K562 (cell line): ENCODE data around the gene XPO1. TPM values are rescaled to one million over a fixed set of nuclear protein-coding genes. Genes with fewer than 3 reads are reported as not detected.

Source experiments
- ATAC-seq: fragments of 200-7000 bp; cut with Tn5 transposase; 3 replicates; pipeline ENCODE4 v1.9.1; 2020; ENCODE audit warnings: moderate library complexity
- BruUV-seq: library from RNA; stranded (reverse); fragments of 400-500 nt; replicated peaks from 2 replicates; lab custom pipeline; 2021; lab: Mats Ljungman, UMichigan
- CTCF ChIA-PET: fragments of 300-600 bp; formaldehyde crosslinking; extraction: SDS; loops from one replicate; lab custom pipeline; 2021; ENCODE audit warnings: low intra/inter-chr PET ratio; lab: Yijun Ruan, JAX
- POLR2A ChIA-PET: fragments of 300-600, 350-650 bp; sonication (Branson Sonifier 250); formaldehyde crosslinking; extraction: SDS; loops from one replicate; lab custom pipeline; 2021; ENCODE audit warnings: antibody characterized with exemption, inconsistent platforms; lab: Yijun Ruan, JAX
- DNase-seq, 4 experiments: peaks; one replicate each; pipeline versions ENCODE4 v3.0.0 to v3.0.0-alpha.2; 2011 to 2018; ENCODE audit warnings: low spot score in 3 of 4, mixed read lengths in 3 of 4; ENCODE audit errors: extremely low read depth in 1 of 4
- FAIRE-seq: peaks from 2 replicates; lab custom pipeline; 2011; peaks lifted over from hg19 to GRCh38; lab: Jason Lieb, UNC
- H2AFZ ChIP-seq: 2 replicates; pipeline ENCODE4 v1.6.0; 2011; ENCODE audit warnings: low read depth, low read length, control low read depth, inconsistent platforms
- H3K27ac ChIP-seq: fragments of 200-600 bp; 3 replicates; pipeline ENCODE4 v1.8.0; 2011; ENCODE audit warnings: low read depth, mild to moderate bottlenecking, control low read depth, inconsistent platforms, low read length, moderate library complexity, mixed read lengths; ENCODE audit errors: extremely low read depth
- H3K27me3 ChIP-seq, 2 experiments: fragments of 300-600 bp in 1 of 2; 2 replicates in 1 of 2; 3 replicates in 1 of 2; pipeline versions ENCODE4 v1.6.0 to v1.8.0; 2011; ENCODE audit warnings: inconsistent platforms in 2 of 2, low read length in 2 of 2, mild to moderate bottlenecking in 1 of 2, mixed read lengths in 1 of 2, moderate library complexity in 1 of 2; ENCODE audit not compliant: control insufficient read depth in 2 of 2, insufficient read depth in 2 of 2
- H3K36me3 ChIP-seq: fragments of 300-600 bp; 3 replicates; pipeline ENCODE4 v1.8.0; 2011; ENCODE audit warnings: mild to moderate bottlenecking, low read length, inconsistent platforms; ENCODE audit not compliant: control insufficient read depth, insufficient read depth
- H3K4me1 ChIP-seq, 2 experiments: fragments of 200-600 bp in 1 of 2; replicated peaks in 1 of 2; 2 replicates in 1 of 2; 3 replicates in 1 of 2; pipeline versions ENCODE4 v1.5.1 to v1.8.0; 2011; ENCODE audit warnings: inconsistent platforms in 2 of 2, low read length in 2 of 2, mild to moderate bottlenecking in 1 of 2, mixed read lengths in 1 of 2, moderate library complexity in 1 of 2; ENCODE audit not compliant: control insufficient read depth in 2 of 2, insufficient read depth in 2 of 2
- H3K4me2 ChIP-seq: 2 replicates; pipeline ENCODE4 v1.6.1; 2011; ENCODE audit warnings: low read length, control low read depth, inconsistent platforms, mixed read lengths; ENCODE audit not compliant: insufficient read depth
- H3K4me3 ChIP-seq: fragments of 200-600 bp; sonication (generic), shearing (Covaris generic); 2 replicates; pipeline ENCODE4 v1.5.1; 2016; ENCODE audit warnings: control low read depth, inconsistent platforms
- H3K79me2 ChIP-seq: fragments of 200-600 bp; 3 replicates; pipeline ENCODE4 v1.8.0; 2011; ENCODE audit warnings: low read length, inconsistent platforms; ENCODE audit not compliant: control insufficient read depth, insufficient read depth
- H3K9ac ChIP-seq, 2 experiments: 2 replicates each; pipeline versions ENCODE4 v1.6.0 to v1.6.1; 2011; ENCODE audit warnings: low read depth in 2 of 2, low read length in 2 of 2, control low read depth in 1 of 2, inconsistent platforms in 1 of 2, mild to moderate bottlenecking in 1 of 2, mixed read lengths in 1 of 2; ENCODE audit not compliant: insufficient read depth in 1 of 2
- H3K9me1 ChIP-seq: one replicate; pipeline ENCODE4 v1.6.0; 2011; ENCODE audit warnings: inconsistent platforms, mild to moderate bottlenecking, low read length, moderate library complexity; ENCODE audit not compliant: control insufficient read depth, insufficient read depth
- H3K9me3 ChIP-seq: replicated peaks from 2 replicates; pipeline ENCODE4 v1.5.1; 2011; ENCODE audit warnings: low read depth, low read length, inconsistent platforms; ENCODE audit not compliant: control insufficient read depth, insufficient read depth
- H4K20me1 ChIP-seq: replicated peaks from 2 replicates; pipeline ENCODE4 v1.6.1; 2011; ENCODE audit warnings: low read length, inconsistent platforms, mixed read lengths; ENCODE audit not compliant: control insufficient read depth, insufficient read depth
- DIDO1 ChIP-seq: fragments of 450-650 bp; IDR thresholded peaks from 2 replicates; pipeline ENCODE4 v1.6.1; 2016; ENCODE audit warnings: low read depth, missing biosample characterization, missing genetic modification characterization
- FOSL1 ChIP-seq: fragments of 200-800 bp; sonication (Bioruptor generic); conservative IDR thresholded peaks from 2 replicates; pipeline ENCODE4 v1.6.1; 2016; ENCODE audit warnings: missing genetic modification characterization, missing compliant biosample characterization
- GATAD2B ChIP-seq: fragments of 450-650 bp; IDR thresholded peaks from 2 replicates; pipeline ENCODE4 v1.6.1; 2017; ENCODE audit warnings: mild to moderate bottlenecking, borderline replicate concordance
- NCOA1 ChIP-seq: fragments of 450-650 bp; IDR thresholded peaks from 2 replicates; pipeline ENCODE4 v1.6.1; 2016; ENCODE audit warnings: low read depth
- NR2F6 ChIP-seq: fragments of 450-650 bp; formaldehyde crosslinking; IDR thresholded peaks from 2 replicates; pipeline ENCODE4 v1.4.0; 2020; ENCODE audit warnings: mild to moderate bottlenecking
- PTTG1 ChIP-seq: fragments of 450-650 bp; IDR thresholded peaks from 2 replicates; pipeline ENCODE4 v1.6.1; 2016; ENCODE audit warnings: low read depth, mild to moderate bottlenecking, missing genetic modification characterization, missing compliant biosample characterization
- PYGO2 ChIP-seq: fragments of 450-650 bp; IDR thresholded peaks from 2 replicates; pipeline ENCODE4 v1.6.1; 2016; ENCODE audit warnings: mild to moderate bottlenecking, missing genetic modification characterization, moderate library complexity, missing compliant biosample characterization
- RBM22 ChIP-seq: fragments of 200-400 bp; formaldehyde crosslinking; IDR thresholded peaks from 2 replicates; pipeline ENCODE4 v1.6.1; 2018; ENCODE audit warnings: low read length, low read depth; ENCODE audit not compliant: poor library complexity, severe bottlenecking
- SMARCA4 ChIP-seq: fragments of 450-650 bp; IDR thresholded peaks from 2 replicates; pipeline ENCODE4 v1.6.1; 2016
- SMC3 ChIP-seq: conservative IDR thresholded peaks from 2 replicates; pipeline ENCODE4 v1.6.1; 2011; ENCODE audit warnings: low read depth, low read length, improper control_type of control experiment; ENCODE audit not compliant: insufficient read depth
- SREBF1 ChIP-seq: fragments of 150-350 bp; IDR thresholded peaks from 2 replicates; pipeline ENCODE4 v1.6.1; 2014; ENCODE audit warnings: antibody characterized with exemption, low read depth, low read length, borderline replicate concordance
- USF1 ChIP-seq: sonication (generic); formaldehyde crosslinking; IDR thresholded peaks from 2 replicates; pipeline ENCODE4 v1.9.0; 2022; ENCODE audit warnings: mild to moderate bottlenecking, missing genetic modification reagents
- ZBED1 ChIP-seq: IDR thresholded peaks from 2 replicates; pipeline ENCODE4 v1.6.1; 2014
- ZNF589 ChIP-seq: fragments of 200-800 bp; sonication (Bioruptor generic); IDR thresholded peaks from 2 replicates; pipeline ENCODE4 v1.6.1; 2016; ENCODE audit warnings: low read depth, missing genetic modification characterization, missing compliant biosample characterization
- ZNF830 ChIP-seq: fragments of 250-450 bp; sonication (Bioruptor Pico); IDR thresholded peaks from 2 replicates; pipeline ENCODE4 v1.5.0; 2021; ENCODE audit warnings: mild to moderate bottlenecking
- WGBS: fragments of 100-300 bp; shearing (Covaris generic); methylation state at CpG from one replicate; pipeline ENCODE4 v1.1.6; 2016; ENCODE audit warnings: low coverage, mixed read lengths; ENCODE audit not compliant: insufficient coverage; ENCODE audit errors: missing lambda C conversion rate; 5-methylcytosine and 5-hydroxymethylcytosine counted together
- in situ Hi-C: fragments of 300-500 bp; cut with MboI; formaldehyde crosslinking; loops from 4 replicates; pipeline ENCODE4 v1.15.0; 2018; ENCODE audit warnings: inconsistent platforms, mixed read lengths
- intact Hi-C: fragments of 100-400 bp; cut with micrococcal nuclease; formaldehyde crosslinking; loops from 2 replicates; pipeline ENCODE4 v1.14.2; 2022
- polyA plus RNA-seq, 8 experiments: library from polyadenylated mRNA; depleted of rRNA in 4 of 8; stranded (reverse) in 5 of 8; unstranded in 3 of 8; fragments of >200 nt; fragmentation: Nextera tagmentation in 2 of 8; fragmentation: Illumina TruSeq in 1 of 8; extraction: Ambion mirVana in 2 of 8; extraction: Trizol in 1 of 8; gene quantifications; 2 replicates each; pipeline versions ENCODE4 v1.2.1 to v1.2.3, GENCODE V29; 2011 to 2014; ENCODE audit warnings: inconsistent platforms in 1 of 8, missing spikeins in 1 of 8
- total RNA-seq, 7 experiments: library from RNA; depleted of rRNA in 6 of 7; stranded (reverse); fragments of >200 nt in 6 of 7; fragmentation: Illumina TruSeq in 2 of 7; extraction: Trizol in 2 of 7; gene quantifications; 2 replicates each; pipeline versions ENCODE4 v1.2.1 to v1.2.3, GENCODE V29; 2011 to 2021; ENCODE audit warnings: low replicate concordance in 1 of 7
- TF ChIP-seq, protein P1 (sequence below): fragments of 250-450 bp; sonication (Bioruptor Pico); IDR thresholded peaks from 2 replicates; pipeline ENCODE4 v1.5.1; 2021; ENCODE audit warnings: mild to moderate bottlenecking

The XPO1 gene
- total and polyA plus RNA-seq, 9 of the 15 experiments (the other 6 are each of a cell fraction or from before 2014, with no cell fraction given): 86.2 to 307 (median 216) TPM

DNA sequence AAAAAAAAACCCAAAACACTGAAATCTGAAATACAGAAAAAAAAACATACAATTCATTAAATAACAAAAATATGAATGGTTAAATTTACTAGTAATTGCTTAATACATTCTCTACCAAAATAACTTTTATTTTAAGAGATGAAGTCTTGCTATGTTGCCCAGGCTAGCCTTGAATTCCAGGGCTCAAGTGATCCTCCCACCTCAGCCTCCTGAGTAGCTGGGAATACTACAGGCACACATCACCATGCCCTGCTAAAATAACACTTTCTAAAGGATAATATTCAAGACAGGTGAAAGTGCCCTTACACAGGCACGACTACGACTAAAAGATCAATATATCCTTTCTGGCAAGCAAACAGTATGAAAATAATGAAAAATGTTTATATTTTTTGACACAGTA is 76.8 kb downstream of the XPO1 start:
- ATAC-seq (no peak), DNase-seq (no peak), FAIRE-seq (no peak)
- Histone ChIP-seq H3K4me3 (no peak overlapping the region), H3K27ac (no peak overlapping the region), H4K20me1 (peaks cover 3% of the 10 kb centered on the region; the same call in 1 of the 2 replicates), H3K9me3 (no peaks in the 10 kb centered on the region), H3K27me3 (no peaks in the 10 kb centered on the region), H3K9ac (no peak overlapping the region), H3K36me3 (peaks cover 13% of the 10 kb centered on the region), H3K79me2 (peaks cover 99% of the 10 kb centered on the region), H3K4me1 (peaks cover 15 to 40% of the 10 kb centered on the region in 2 experiments; a peak in 4 of 5 replicates), H3K9me1 (no peaks in the 10 kb centered on the region), H2AFZ (no peak overlapping the region), H3K4me2 (no peak overlapping the region)
- ChIA-PET CTCF (no interaction called here), POLR2A (interaction anchor here (0.6 kb wide), 1 partner anchor 370 kb away, joined by 3 read pairs; no protein-coding TSS in a partner anchor)
- 96% methylated on average over 2 of the region's 2 CpGs for WGBS
- in situ Hi-C loops: no loop called here
- BruUV-seq: no TSS peak
- intact Hi-C loops: no loop called here
- TF ChIP-seq USF1 (CRISPR knock-in tag): no peak
- TF ChIP-seq SREBF1: no peak

GRCh38 chr2:61460163-61460562 is 78.0 kb downstream of the XPO1 start:
- no peak overlapping the region for H2AFZ ChIP-seq
- intact Hi-C loops: no loop called here
- DNase-seq: no peak
- in situ Hi-C loops: no loop called here
- H3K4me3 ChIP-seq: no peak overlapping the region
- no peaks in the 10 kb centered on the region for H3K27me3 ChIP-seq
- no peak overlapping the region for H3K4me2 ChIP-seq
- peaks cover 12 to 35% of the 10 kb centered on the region in 2 experiments; a peak in 4 of 5 replicates for H3K4me1 ChIP-seq
- 43% methylated on average over 4 of the region's 4 CpGs for WGBS
- H3K27ac ChIP-seq: 0 out of 3 replicates have a peak overlapping the region, but pooled peaks have one; percentile 10
- FAIRE-seq: no peak
- no peak overlapping the region for H3K9ac ChIP-seq
- H3K79me2 ChIP-seq: peaks cover 99% of the 10 kb centered on the region
- POLR2A ChIA-PET: interaction anchor here (0.8 to 1.3 kb wide), 2 partner anchors 8 to 10 kb away, joined by 4 read pairs; partner anchors contain the start of gene USP34
- BruUV-seq: no TSS peak
- H3K9me1 ChIP-seq: no peaks in the 10 kb centered on the region
- peaks cover 3% of the 10 kb centered on the region; the same call in 1 of the 2 replicates for H4K20me1 ChIP-seq
- CTCF ChIA-PET: no interaction called here
- no peak for ATAC-seq
- H3K9me3 ChIP-seq: no peaks in the 10 kb centered on the region
- H3K36me3 ChIP-seq: peaks cover 20% of the 10 kb centered on the region
- TF ChIP-seq NR2F6 (CRISPR knock-in tag) (no peak), ZNF830 (CRISPR knock-in tag) (no peak), PTTG1 (tag) (no peak), ZNF589 (CRISPR knock-in tag) (peak; percentile 57), NCOA1 (no peak), DIDO1 (tag) (no peak), GATAD2B (no peak), FOSL1 (tag) (peak; percentile 84), SMC3 (no peak), ZBED1 (no peak), PYGO2 (tag) (no peak), SMARCA4 (0 out of 2 replicates have a peak, but pooled peaks have one; percentile 19), RBM22 (no peak)
- TF ChIP-seq, protein P1, sequence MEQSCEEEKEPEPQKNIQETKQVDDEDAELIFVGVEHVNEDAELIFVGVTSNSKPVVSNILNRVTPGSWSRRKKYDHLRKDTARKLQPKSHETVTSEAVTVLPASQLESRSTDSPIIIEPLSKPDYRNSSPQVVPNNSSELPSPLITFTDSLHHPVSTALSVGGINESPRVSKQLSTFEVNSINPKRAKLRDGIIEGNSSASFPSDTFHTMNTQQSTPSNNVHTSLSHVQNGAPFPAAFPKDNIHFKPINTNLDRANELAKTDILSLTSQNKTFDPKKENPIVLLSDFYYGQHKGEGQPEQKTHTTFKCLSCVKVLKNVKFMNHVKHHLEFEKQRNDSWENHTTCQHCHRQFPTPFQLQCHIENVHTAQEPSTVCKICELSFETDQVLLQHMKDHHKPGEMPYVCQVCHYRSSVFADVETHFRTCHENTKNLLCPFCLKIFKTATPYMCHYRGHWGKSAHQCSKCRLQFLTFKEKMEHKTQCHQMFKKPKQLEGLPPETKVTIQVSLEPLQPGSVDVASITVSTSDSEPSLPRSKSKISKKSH (CRISPR knock-in tag): no peak
